ENCODE measurements around the gene TJP3. TPM values are rescaled to one million over a fixed set of nuclear protein-coding genes. Genes with fewer than 3 reads are reported as not detected.

The TJP3 gene
- total and polyA plus RNA-seq, 5 donors: 0.05 TPM; not detected in 4

DNA sequence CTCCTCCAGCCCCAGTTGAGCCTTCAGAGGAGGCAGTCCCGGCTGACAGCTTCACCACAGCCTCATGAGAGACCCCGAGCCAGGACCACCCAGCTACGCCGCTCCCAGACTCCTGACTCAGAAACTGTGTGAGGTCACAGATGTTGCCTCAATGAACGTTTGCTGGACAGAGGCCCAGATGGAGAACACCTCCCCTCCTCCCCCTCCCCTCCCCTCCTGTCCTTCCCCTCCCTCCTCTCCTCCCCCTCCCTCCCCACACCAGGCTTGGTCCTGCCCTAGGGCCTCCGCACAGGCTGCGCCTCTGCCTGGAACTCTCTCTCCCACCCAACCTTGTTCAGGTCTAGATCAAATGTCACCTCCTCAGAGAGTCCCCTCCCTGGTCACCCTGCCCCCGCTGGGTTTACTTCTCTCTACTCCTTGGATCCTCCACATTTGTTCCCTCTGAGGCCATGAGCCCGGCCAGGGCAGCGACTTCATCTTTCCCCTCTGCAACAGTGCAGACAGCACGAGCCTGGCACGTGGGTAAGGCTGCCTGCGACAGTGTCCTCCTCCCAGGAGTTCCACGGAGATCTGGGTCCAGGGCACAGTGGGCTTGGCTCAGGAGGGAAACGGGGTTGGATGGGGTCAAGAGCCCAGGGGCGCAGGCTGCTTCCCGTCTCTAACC, 25.3 kb upstream of the TJP3 start:
- peak overlapping the region; percentile 51 for H3K27ac ChIP-seq (ENCODE audit: low read length)
- intact Hi-C loops (cut with DNase I): no loop called here
- DNase-seq (peak; percentile 54 to 64 (median 64)), ATAC-seq (peak in 1 of 2 donors; percentile 34)
- peaks cover 3% of the 10 kb centered on the region for H3K4me1 ChIP-seq (ENCODE audit: control insufficient read depth, insufficient read depth, low read length)
- no peaks in the 10 kb centered on the region for H3K9me3 ChIP-seq (ENCODE audit: control insufficient read depth, low read length)
- no peak overlapping the region for H3K4me3 ChIP-seq (ENCODE audit: low read length)
- no peaks in the 10 kb centered on the region for H3K27me3 ChIP-seq (ENCODE audit: control insufficient read depth, insufficient read depth)
- WGBS: 66% methylated on average over 17 of the region's 17 CpGs

- Histone ChIP-seq H3K9me3 (ENCODE audit: control insufficient read depth, low read length) (no peaks in the 10 kb centered on the region), H3K27ac (ENCODE audit: low read length) (peak overlapping the region; percentile 51), H3K27me3 (ENCODE audit: control insufficient read depth, insufficient read depth) (no peaks in the 10 kb centered on the region), H3K4me3 (ENCODE audit: low read length) (no peak overlapping the region), H3K4me1 (ENCODE audit: control insufficient read depth, insufficient read depth, low read length) (peaks cover 3% of the 10 kb centered on the region)
- ATAC-seq (peak; percentile 59 to 83), DNase-seq (peak; percentile 55 to 81 (median 79))
- intact Hi-C loops (cut with DNase I): no loop called here
- 57% methylated on average over 26 of the region's 26 CpGs for WGBS
These were observed 24.7 kb upstream of the TJP3 start for GRCh38 chr19:3683405-3684053.

GRCh38 chr19:3684054-3684816, 23.9 kb upstream of the TJP3 start:
- WGBS: 79% methylated on average over 23 of the region's 23 CpGs
- no peak for ATAC-seq
- intact Hi-C loops (cut with DNase I): no loop called here
- Histone ChIP-seq H3K27ac (ENCODE audit: low read length) (peak overlapping the region; percentile 32), H3K4me3 (ENCODE audit: low read length) (no peak overlapping the region), H3K9me3 (ENCODE audit: control insufficient read depth, low read length) (no peaks in the 10 kb centered on the region), H3K27me3 (ENCODE audit: control insufficient read depth, insufficient read depth) (no peaks in the 10 kb centered on the region), H3K4me1 (ENCODE audit: control insufficient read depth, insufficient read depth, low read length) (peaks cover 3% of the 10 kb centered on the region)
- DNase-seq: peak in 2 of 3 donors; percentile 23 to 38

DNA sequence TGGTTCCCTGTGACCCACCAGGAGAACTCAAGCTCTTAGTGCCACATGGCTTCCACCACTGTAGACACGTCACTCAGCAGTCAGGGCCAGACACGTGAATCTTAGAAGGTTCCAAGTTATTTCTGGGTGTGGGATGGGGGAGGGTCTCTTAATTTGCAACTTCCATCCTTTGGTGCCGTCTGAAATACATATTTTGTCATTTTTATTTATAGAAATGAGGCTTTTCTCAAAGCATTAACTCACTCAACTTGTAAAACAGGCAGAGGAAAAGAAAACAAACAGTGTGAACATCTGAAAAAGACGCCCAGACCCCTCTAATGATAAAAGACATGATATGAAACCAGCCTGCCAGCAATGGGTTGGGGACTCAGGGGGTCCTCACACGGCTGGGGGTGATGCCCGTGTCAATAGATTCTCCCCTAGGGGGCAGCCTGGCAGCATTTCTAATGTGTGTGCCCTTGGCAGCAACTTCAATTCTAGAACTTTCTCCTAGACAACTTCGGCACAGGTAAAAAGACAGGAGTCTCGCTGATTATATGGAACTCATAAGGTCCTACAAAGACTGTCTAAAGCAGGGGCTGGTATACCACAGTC, 23.3 kb upstream of the TJP3 start:
- Histone ChIP-seq H3K4me1 (ENCODE audit: control insufficient read depth, insufficient read depth, low read length) (peaks cover 3% of the 10 kb centered on the region), H3K27ac (ENCODE audit: low read length) (no peak overlapping the region), H3K4me3 (ENCODE audit: low read length) (no peak overlapping the region), H3K27me3 (ENCODE audit: control insufficient read depth, insufficient read depth) (no peaks in the 10 kb centered on the region), H3K9me3 (ENCODE audit: control insufficient read depth, low read length) (no peaks in the 10 kb centered on the region)
- DNase-seq (peak in 1 of 3 donors; percentile 36), ATAC-seq (no peak)
- WGBS: 71% methylated on average over 8 of the region's 8 CpGs
- intact Hi-C loops (cut with DNase I): no loop called here

DNA sequence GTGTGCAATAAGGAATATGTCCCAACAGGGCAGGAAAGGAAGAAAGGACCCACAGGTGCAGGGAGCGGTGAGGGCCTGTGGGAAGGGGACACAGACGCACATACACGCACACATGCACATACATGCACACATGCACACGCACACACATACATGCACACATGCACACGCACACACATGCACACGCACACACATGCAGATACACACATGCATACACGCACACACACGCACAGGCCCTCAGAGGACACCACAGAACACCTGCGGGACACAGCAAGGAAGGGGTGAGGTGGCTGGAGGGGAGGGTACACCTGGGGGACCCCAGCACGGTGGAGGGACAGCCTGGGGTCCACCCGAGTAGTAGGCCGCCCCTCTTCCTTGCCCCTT, 20.8 kb upstream of the TJP3 start:
- ATAC-seq: no peak

GRCh38 chr19:3687774-3688706, 20.1 kb upstream of the TJP3 start:
- ATAC-seq: no peak
- 48% methylated on average over 55 of the region's 55 CpGs for WGBS

More for the DNA sequence above, 20.8 kb upstream of the TJP3 start:
- peaks cover 3% of the 10 kb centered on the region for H3K4me1 ChIP-seq (ENCODE audit: control insufficient read depth, insufficient read depth, low read length)
- intact Hi-C loops (cut with DNase I): no loop called here
- H3K4me3 ChIP-seq (ENCODE audit: low read length): no peak overlapping the region
- no peak overlapping the region for H3K27ac ChIP-seq (ENCODE audit: low read length)
- WGBS: 77% methylated on average over 12 of the region's 12 CpGs
- peak in 1 of 3 donors; percentile 33 for DNase-seq
- H3K9me3 ChIP-seq (ENCODE audit: control insufficient read depth, low read length): no peaks in the 10 kb centered on the region
- no peaks in the 10 kb centered on the region for H3K27me3 ChIP-seq (ENCODE audit: control insufficient read depth, insufficient read depth)

GRCh38 chr19:3690551-3691371, 17.4 kb upstream of the TJP3 start:
- ATAC-seq (no peak), DNase-seq (no peak)
- no peaks in the 10 kb centered on the region for H3K27me3 ChIP-seq (ENCODE audit: control insufficient read depth, insufficient read depth)
- WGBS: 94% methylated on average over 31 of the region's 31 CpGs
- no peaks in the 10 kb centered on the region for H3K9me3 ChIP-seq (ENCODE audit: control insufficient read depth, low read length)
- no peak overlapping the region for H3K4me3 ChIP-seq (ENCODE audit: low read length)
- peaks cover 3% of the 10 kb centered on the region for H3K4me1 ChIP-seq (ENCODE audit: control insufficient read depth, insufficient read depth, low read length)
- intact Hi-C loops (cut with DNase I): no loop called here
- H3K27ac ChIP-seq (ENCODE audit: low read length): no peak overlapping the region

More at GRCh38 chr19:3687774-3688706, 20.1 kb upstream of the TJP3 start:
- DNase-seq: peak in 2 of 3 donors; percentile 33 to 61
- no peaks in the 10 kb centered on the region for H3K9me3 ChIP-seq (ENCODE audit: control insufficient read depth, low read length)
- peaks cover 3% of the 10 kb centered on the region for H3K4me1 ChIP-seq (ENCODE audit: control insufficient read depth, insufficient read depth, low read length)
- no peak overlapping the region for H3K27ac ChIP-seq (ENCODE audit: low read length)
- H3K4me3 ChIP-seq (ENCODE audit: low read length): no peak overlapping the region
- intact Hi-C loops (cut with DNase I): no loop called here
- no peaks in the 10 kb centered on the region for H3K27me3 ChIP-seq (ENCODE audit: control insufficient read depth, insufficient read depth)

- Histone ChIP-seq H3K4me1 (ENCODE audit: control insufficient read depth, insufficient read depth, low read length) (peaks cover 3% of the 10 kb centered on the region), H3K27ac (ENCODE audit: low read length) (no peak overlapping the region), H3K4me3 (ENCODE audit: low read length) (no peak overlapping the region), H3K27me3 (ENCODE audit: control insufficient read depth, insufficient read depth) (no peaks in the 10 kb centered on the region), H3K9me3 (ENCODE audit: control insufficient read depth, low read length) (no peaks in the 10 kb centered on the region)
- intact Hi-C loops (cut with DNase I): no loop called here
- ATAC-seq (no peak), DNase-seq (no peak)
- 95% methylated on average over 16 of the region's 16 CpGs for WGBS
These were observed 16.8 kb upstream of the TJP3 start for GRCh38 chr19:3691372-3691716.

- WGBS: 97% methylated on average over 18 of the region's 18 CpGs
- DNase-seq (no peak), ATAC-seq (no peak)
- H3K9me3 ChIP-seq (ENCODE audit: control insufficient read depth, low read length): no peaks in the 10 kb centered on the region
- no peak overlapping the region for H3K27ac ChIP-seq (ENCODE audit: low read length)
- no peak overlapping the region for H3K4me3 ChIP-seq (ENCODE audit: low read length)
- no peaks in the 10 kb centered on the region for H3K27me3 ChIP-seq (ENCODE audit: control insufficient read depth, insufficient read depth)
- intact Hi-C loops (cut with DNase I): no loop called here
- peaks cover 3% of the 10 kb centered on the region for H3K4me1 ChIP-seq (ENCODE audit: control insufficient read depth, insufficient read depth, low read length)
These were observed 16.5 kb upstream of the TJP3 start for GRCh38 chr19:3691726-3692125.

Data from right cardiac atrium (tissue), 5 donors.